NCI-H1048 (cell line): Measurements from ENCODE around the gene TRIM41.
"Not testable (repeated sequence)": the region's sequence is repeated elsewhere in the genome, so short reads cannot be mapped to it uniquely, and the experiment has no call there.

ENCODE experiments used
- DNase-seq: peaks from one replicate; lab custom pipeline; 2025; lab: John Stamatoyannopoulos, UW

Gene TRIM41

GRCh38 chr5:181255276-181255675 lies 32.2 kb downstream of the TRIM41 start:
- no peak for DNase-seq

GRCh38 chr5:181255836-181256578 lies 32.9 kb downstream of the TRIM41 start:
- no peak for DNase-seq

- no peak for DNase-seq
Measured at GRCh38 chr5:181258576-181258975, 35.5 kb downstream of the TRIM41 start.

GRCh38 chr5:181259283-181259682 lies 36.2 kb downstream of the TRIM41 start:
- DNase-seq, result no peak

GRCh38 chr5:181259974-181260719 lies 37.1 kb downstream of the TRIM41 start:
- DNase-seq, result no peak

GRCh38 chr5:181260720-181261319 lies 37.7 kb downstream of the TRIM41 start, which contains the start of gene TRIM52:
Gene TRIM52 (minus strand): TSS chr5:181261143. CDS start chr5:181260813, 330 bp downstream.
- no peak for DNase-seq

- DNase-seq, result no peak
Measured at GRCh38 chr5:181261320-181262049, 38.4 kb downstream of the TRIM41 start.

GRCh38 chr5:181263633-181264032 lies 40.6 kb downstream of the TRIM41 start:
- DNase-seq, result no peak

- no peak for DNase-seq
Measured at GRCh38 chr5:181265092-181265671, 42.1 kb downstream of the TRIM41 start.

GRCh38 chr5:181267291-181267904 lies 44.3 kb downstream of the TRIM41 start:
- DNase-seq, result not testable (repeated sequence)

- not testable (repeated sequence) for DNase-seq
Measured at GRCh38 chr5:181267907-181268306, 44.8 kb downstream of the TRIM41 start.

- no peak for DNase-seq
Measured at GRCh38 chr5:181271081-181271480, 48.0 kb downstream of the TRIM41 start.

- DNase-seq, result not testable (repeated sequence)
Measured at GRCh38 chr5:181273433-181273744, 50.3 kb downstream of the TRIM41 start.

- no peak for DNase-seq
Measured at GRCh38 chr5:181280251-181280762, 57.2 kb downstream of the TRIM41 start.

GRCh38 chr5:181281077-181281983 lies 58.2 kb downstream of the TRIM41 start:
- no peak for DNase-seq

- DNase-seq, result no peak
Measured at GRCh38 chr5:181281984-181282316, 58.9 kb downstream of the TRIM41 start.

- DNase-seq, result not testable (repeated sequence)
Measured at GRCh38 chr5:181282415-181282814, 59.3 kb downstream of the TRIM41 start.

- no peak for DNase-seq
Measured at GRCh38 chr5:181282874-181283273, 59.8 kb downstream of the TRIM41 start.

- DNase-seq, result no peak
Measured at GRCh38 chr5:181283347-181283746, 60.3 kb downstream of the TRIM41 start.
